ENCODE results near the gene ALG14. TPM values are rescaled to one million over a fixed set of nuclear protein-coding genes. Genes with fewer than 3 reads are reported as not detected.

Gene ALG14
- total RNA-seq, 3 donors from 2014 or later: 1.2 to 1.6 (median 1.4) TPM

- H3K9me3 ChIP-seq: no peaks in the 10 kb centered on the region
- DNase-seq (ENCODE audit: low spot score in 2 of 2): no peak
- intact Hi-C loops (cut with DNase I; ENCODE audit: low total_unique reads): no loop called here
- no peak overlapping the region for H3K4me3 ChIP-seq
- H3K27me3 ChIP-seq: no peaks in the 10 kb centered on the region
- no peaks in the 10 kb centered on the region for H3K36me3 ChIP-seq
- peak overlapping the region; percentile 34 to 73 for H3K27ac ChIP-seq
- peaks cover 0 to 5% of the 10 kb centered on the region in 2 donors for H3K4me1 ChIP-seq
- TF ChIP-seq POLR2A (IDR thresholded peaks at IDR 0.05) (no peak), CTCF (IDR thresholded peaks at IDR 0.05) (no peak), POLR2AphosphoS5 (IDR thresholded peaks at IDR 0.05) (no peak)
These were observed 97.9 kb downstream of the ALG14 start for GRCh38 chr1:94974824-94975223.

DNA sequence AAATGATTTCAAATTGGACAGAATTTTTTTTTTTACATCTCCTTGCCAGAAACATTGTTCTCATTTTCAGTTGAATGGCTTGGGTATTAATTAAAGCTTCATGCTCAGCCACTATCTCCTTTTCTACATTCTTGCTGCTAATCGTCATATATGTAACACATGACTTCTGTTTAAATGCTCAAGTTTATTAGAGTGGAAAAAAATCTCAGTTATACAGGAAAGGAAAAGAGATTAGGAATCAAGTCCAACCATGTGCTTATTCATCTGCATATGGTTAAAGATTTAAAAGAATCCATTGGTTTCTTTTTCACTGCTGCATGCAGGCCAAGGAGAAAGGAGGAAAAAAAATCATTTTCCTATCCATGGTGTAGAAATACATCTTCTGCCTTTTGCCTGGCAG is 98.5 kb downstream of the ALG14 start:
- Histone ChIP-seq H3K27ac (peak overlapping the region; percentile 34 to 73), H3K36me3 (no peaks in the 10 kb centered on the region), H3K9me3 (no peaks in the 10 kb centered on the region), H3K4me3 (no peak overlapping the region), H3K4me1 (peaks cover 0 to 5% of the 10 kb centered on the region in 2 donors), H3K27me3 (no peaks in the 10 kb centered on the region)
- TF ChIP-seq CTCF (IDR thresholded peaks at IDR 0.05): no peak
- TF ChIP-seq POLR2A (IDR thresholded peaks at IDR 0.05): no peak
- no peak for TF ChIP-seq POLR2AphosphoS5 (IDR thresholded peaks at IDR 0.05)
- DNase-seq (ENCODE audit: low spot score in 2 of 2): no peak
- intact Hi-C loops (cut with DNase I; ENCODE audit: low total_unique reads): no loop called here

DNA sequence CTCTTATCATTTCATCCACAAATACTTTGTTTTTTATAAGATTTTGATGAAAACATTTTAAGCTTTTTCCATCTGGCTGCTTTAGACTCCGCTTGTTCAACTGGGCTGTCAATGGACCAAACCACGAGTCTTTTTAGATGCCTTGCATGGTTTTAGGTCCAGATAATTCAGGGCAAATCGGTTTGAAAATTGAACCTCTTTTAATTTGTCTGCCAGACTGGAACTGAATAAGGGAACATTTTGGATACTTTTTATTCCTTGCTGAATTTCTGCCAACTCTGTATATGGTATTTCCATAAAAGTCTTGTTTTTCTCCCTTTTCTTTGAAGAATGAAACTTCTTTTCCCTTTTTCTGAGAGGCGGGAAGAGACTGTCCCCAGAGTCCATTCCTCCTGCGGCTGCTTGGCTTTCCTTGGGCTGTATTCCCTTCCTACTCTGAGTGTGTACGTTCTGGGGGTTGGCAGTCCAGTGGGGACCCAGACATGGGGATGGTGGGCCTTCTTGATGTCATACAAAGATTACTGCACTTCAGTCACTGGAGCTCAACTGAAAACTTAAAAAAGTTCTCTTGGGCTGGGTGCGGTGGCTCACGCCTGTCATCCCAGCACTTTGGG is 99.3 kb downstream of the ALG14 start:
- Histone ChIP-seq H3K9me3 (no peaks in the 10 kb centered on the region), H3K27ac (peak overlapping the region; percentile 73 to 79), H3K4me1 (peaks cover 0 to 5% of the 10 kb centered on the region in 2 donors), H3K36me3 (no peaks in the 10 kb centered on the region), H3K27me3 (no peaks in the 10 kb centered on the region), H3K4me3 (no peak overlapping the region)
- TF ChIP-seq POLR2AphosphoS5 (IDR thresholded peaks at IDR 0.05) (no peak), CTCF (IDR thresholded peaks at IDR 0.05) (no peak), POLR2A (IDR thresholded peaks at IDR 0.05) (no peak)
- DNase-seq (ENCODE audit: low spot score in 2 of 2): no peak
- intact Hi-C loops (cut with DNase I; ENCODE audit: low total_unique reads): no loop called here

DNA sequence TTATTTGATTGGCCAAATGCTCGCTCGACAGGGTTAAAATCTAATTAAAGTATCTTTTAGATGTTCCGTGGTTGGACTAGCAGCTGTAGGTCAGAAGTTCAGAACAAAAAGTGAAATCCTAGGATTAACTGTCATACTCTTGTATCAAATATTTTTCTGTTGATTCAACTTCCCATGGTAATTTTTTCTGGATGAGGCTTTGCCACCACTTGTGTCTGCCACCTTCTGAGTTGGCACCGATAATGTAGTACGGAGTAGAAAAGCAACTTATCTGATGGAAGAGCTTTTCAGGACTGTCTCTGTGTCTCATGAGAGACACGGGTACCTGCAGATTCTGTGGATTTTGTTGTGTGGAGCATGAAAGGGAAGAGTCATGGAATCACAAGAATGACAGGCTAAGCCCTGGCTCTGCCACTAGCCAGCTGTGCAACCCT is 101.2 kb downstream of the ALG14 start:
- Histone ChIP-seq H3K4me3 (no peak overlapping the region), H3K9me3 (no peaks in the 10 kb centered on the region), H3K27me3 (no peaks in the 10 kb centered on the region), H3K4me1 (peaks cover 0 to 5% of the 10 kb centered on the region in 2 donors), H3K27ac (peak overlapping the region; percentile 72 to 73), H3K36me3 (no peaks in the 10 kb centered on the region)
- DNase-seq (ENCODE audit: low spot score in 2 of 2): no peak
- intact Hi-C loops (cut with DNase I; ENCODE audit: low total_unique reads): no loop called here
- TF ChIP-seq POLR2A (IDR thresholded peaks at IDR 0.05) (no peak), CTCF (IDR thresholded peaks at IDR 0.05) (no peak), POLR2AphosphoS5 (IDR thresholded peaks at IDR 0.05) (peak in 1 of 3 donors; percentile 33)

- DNase-seq (ENCODE audit: low spot score in 2 of 2): no peak
- Histone ChIP-seq H3K27me3 (no peaks in the 10 kb centered on the region), H3K36me3 (no peaks in the 10 kb centered on the region), H3K9me3 (no peaks in the 10 kb centered on the region), H3K27ac (peak overlapping the region; percentile 72 to 73), H3K4me3 (no peak overlapping the region), H3K4me1 (peaks cover 0 to 5% of the 10 kb centered on the region in 2 donors)
- intact Hi-C loops (cut with DNase I; ENCODE audit: low total_unique reads): no loop called here
- TF ChIP-seq POLR2AphosphoS5 (IDR thresholded peaks at IDR 0.05) (no peak), CTCF (IDR thresholded peaks at IDR 0.05) (no peak), POLR2A (IDR thresholded peaks at IDR 0.05) (no peak)
These were observed 102.0 kb downstream of the ALG14 start for GRCh38 chr1:94970783-94971182.
